Keratinocyte (primary cell): ENCODE data around the gene CHSY3. TPM values are rescaled to one million over a fixed set of nuclear protein-coding genes. Genes with fewer than 3 reads are reported as not detected.

Source experiments
- DNase-seq: peaks from one replicate; pipeline ENCODE4 v3.0.0-alpha.2; 2011; ENCODE audit warnings: low read depth, missing footprints, low spot score
- FAIRE-seq: peaks from 2 replicates; lab custom pipeline; 2011; peaks lifted over from hg19 to GRCh38; lab: Jason Lieb, UNC
- H2AFZ ChIP-seq: 2 replicates; pipeline ENCODE4 v1.6.0; 2012; ENCODE audit warnings: low read length, control low read depth, inconsistent platforms; ENCODE audit not compliant: control insufficient read depth
- H3K27ac ChIP-seq: 2 replicates; pipeline ENCODE4 v1.5.1; 2011; ENCODE audit warnings: low read length; ENCODE audit not compliant: control insufficient read depth, insufficient read depth
- H3K27me3 ChIP-seq: 3 replicates; pipeline ENCODE4 v1.6.0; 2011; ENCODE audit warnings: low read length; ENCODE audit not compliant: control insufficient read depth, insufficient read depth; ENCODE audit errors: extremely low read depth
- H3K36me3 ChIP-seq, 2 experiments: 2 replicates in 1 of 2; 3 replicates in 1 of 2; pipeline ENCODE4 v1.5.1; 2011; ENCODE audit warnings: low read length in 2 of 2, mild to moderate bottlenecking in 1 of 2; ENCODE audit not compliant: control insufficient read depth in 2 of 2, insufficient read depth in 2 of 2; ENCODE audit errors: extremely low read depth in 1 of 2
- H3K4me1 ChIP-seq: 3 replicates; pipeline ENCODE4 v1.5.1; 2011; ENCODE audit warnings: low read length; ENCODE audit not compliant: control insufficient read depth, insufficient read depth; ENCODE audit errors: extremely low read depth
- H3K4me2 ChIP-seq: 3 replicates; pipeline ENCODE4 v1.6.0; 2011; ENCODE audit warnings: low read depth, low read length; ENCODE audit not compliant: control insufficient read depth, insufficient read depth; ENCODE audit errors: extremely low read depth
- H3K4me3 ChIP-seq, 3 experiments: fragments of 200-600 bp in 1 of 3; sonication (generic) in 1 of 3; 2 replicates in 2 of 3; 3 replicates in 1 of 3; pipeline ENCODE4 v1.5.1; 2011 to 2016; ENCODE audit warnings: low read length in 3 of 3, mild to moderate bottlenecking in 3 of 3, control low read depth in 2 of 3, inconsistent platforms in 1 of 3, low read depth in 1 of 3, mixed read lengths in 1 of 3, mixed run types in 1 of 3, moderate library complexity in 1 of 3; ENCODE audit not compliant: control insufficient read depth in 2 of 3, insufficient read depth in 2 of 3; ENCODE audit errors: extremely low read depth in 1 of 3
- H3K79me2 ChIP-seq: 2 replicates; pipeline ENCODE4 v1.6.0; 2012; ENCODE audit warnings: low read length; ENCODE audit not compliant: control insufficient read depth, insufficient read depth
- H3K9ac ChIP-seq: 3 replicates; pipeline ENCODE4 v1.6.0; 2011; ENCODE audit warnings: low read length; ENCODE audit not compliant: control insufficient read depth, insufficient read depth; ENCODE audit errors: extremely low read depth
- H3K9me1 ChIP-seq: 3 replicates; pipeline ENCODE4 v1.6.0; 2011; ENCODE audit warnings: low read length; ENCODE audit not compliant: control insufficient read depth, insufficient read depth; ENCODE audit errors: extremely low read depth
- H3K9me3 ChIP-seq: 2 replicates; pipeline ENCODE4 v1.5.1; 2012; ENCODE audit warnings: low read depth, low read length; ENCODE audit not compliant: control insufficient read depth
- H4K20me1 ChIP-seq: 3 replicates; pipeline ENCODE4 v1.6.0; 2011; ENCODE audit warnings: low read length; ENCODE audit not compliant: control insufficient read depth, insufficient read depth; ENCODE audit errors: extremely low read depth
- EZH2 ChIP-seq: IDR thresholded peaks from one replicate; pipeline ENCODE4 v1.6.1; 2012; ENCODE audit warnings: inconsistent platforms, mild to moderate bottlenecking, low read length, moderate library complexity
- dilution Hi-C: fragments of 300-500 bp; cut with MboI; formaldehyde crosslinking; loops from one replicate; pipeline ENCODE4 v1.7.0; 2020; ENCODE audit warnings: low sequenced_read_pairs; ENCODE audit not compliant: extremely low pct_ligation_motif_present
- polyA plus RNA-seq, 5 experiments: library from polyadenylated mRNA; depleted of rRNA in 3 of 5; stranded (reverse) in 3 of 5; stranded (forward) in 1 of 5; unstranded in 1 of 5; fragments of >200 nt; gene quantifications; 1 replicate in 1 of 5; 2 replicates in 3 of 5; 3 replicates in 1 of 5; pipeline versions ENCODE4 v1.2.1 to v1.2.3, GENCODE V29; 2011 to 2012; ENCODE audit warnings: missing spikeins in 2 of 5, low read depth in 1 of 5, low replicate concordance in 1 of 5
- TF ChIP-seq, protein P1 (sequence below), 3 experiments: IDR thresholded peaks in 1 of 3; conservative IDR thresholded peaks in 1 of 3; optimal IDR thresholded peaks in 1 of 3; 2 replicates in 2 of 3; 3 replicates in 1 of 3; pipeline versions ENCODE3 to v1.5.1; 2011; ENCODE audit warnings: low read length in 3 of 3, mild to moderate bottlenecking in 3 of 3, moderate library complexity in 2 of 3, control low read depth in 1 of 3, inconsistent platforms in 1 of 3; ENCODE audit not compliant: insufficient read depth in 2 of 3; ENCODE audit errors: extremely low read depth in 1 of 3

CHSY3 gene
- polyA plus RNA-seq, 1 donor (not counting 4 experiments of a cell fraction or from before 2014, with no cell fraction given) = 0.47 TPM

DNA sequence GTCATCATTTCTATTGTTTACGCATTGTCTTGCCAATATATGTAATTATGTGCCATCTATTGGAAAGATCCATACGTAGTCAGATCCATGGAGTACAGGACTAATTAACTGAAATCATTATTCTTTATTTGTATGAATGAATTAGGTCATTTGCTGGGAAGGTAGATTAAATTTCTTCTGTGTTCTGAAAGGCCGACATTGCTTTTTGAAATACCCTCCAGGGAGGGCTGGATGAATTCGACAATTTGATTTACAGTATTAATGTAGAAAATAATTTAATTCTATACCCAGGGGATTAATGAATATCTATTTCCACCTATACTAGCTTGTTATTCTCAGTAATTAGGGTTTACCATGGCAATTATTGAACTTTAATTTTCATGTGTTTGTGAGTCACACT, 117.6 kb downstream of the CHSY3 start:
- Histone ChIP-seq H3K4me1 (no peaks in the 10 kb centered on the region), H3K4me3 (no peak overlapping the region), H3K79me2 (no peaks in the 10 kb centered on the region), H3K36me3 (no peaks in the 10 kb centered on the region), H3K27me3 (no peaks in the 10 kb centered on the region), H2AFZ (no peak overlapping the region), H3K9me1 (no peaks in the 10 kb centered on the region), H3K9me3 (no peaks in the 10 kb centered on the region), H3K9ac (no peak overlapping the region), H3K4me2 (no peak overlapping the region), H4K20me1 (no peaks in the 10 kb centered on the region), H3K27ac (no peak overlapping the region)
- DNase-seq (no peak), FAIRE-seq (no peak)
- TF ChIP-seq, protein P1, sequence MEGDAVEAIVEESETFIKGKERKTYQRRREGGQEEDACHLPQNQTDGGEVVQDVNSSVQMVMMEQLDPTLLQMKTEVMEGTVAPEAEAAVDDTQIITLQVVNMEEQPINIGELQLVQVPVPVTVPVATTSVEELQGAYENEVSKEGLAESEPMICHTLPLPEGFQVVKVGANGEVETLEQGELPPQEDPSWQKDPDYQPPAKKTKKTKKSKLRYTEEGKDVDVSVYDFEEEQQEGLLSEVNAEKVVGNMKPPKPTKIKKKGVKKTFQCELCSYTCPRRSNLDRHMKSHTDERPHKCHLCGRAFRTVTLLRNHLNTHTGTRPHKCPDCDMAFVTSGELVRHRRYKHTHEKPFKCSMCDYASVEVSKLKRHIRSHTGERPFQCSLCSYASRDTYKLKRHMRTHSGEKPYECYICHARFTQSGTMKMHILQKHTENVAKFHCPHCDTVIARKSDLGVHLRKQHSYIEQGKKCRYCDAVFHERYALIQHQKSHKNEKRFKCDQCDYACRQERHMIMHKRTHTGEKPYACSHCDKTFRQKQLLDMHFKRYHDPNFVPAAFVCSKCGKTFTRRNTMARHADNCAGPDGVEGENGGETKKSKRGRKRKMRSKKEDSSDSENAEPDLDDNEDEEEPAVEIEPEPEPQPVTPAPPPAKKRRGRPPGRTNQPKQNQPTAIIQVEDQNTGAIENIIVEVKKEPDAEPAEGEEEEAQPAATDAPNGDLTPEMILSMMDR (optimal IDR thresholded peaks at IDR 0.05 in 1 of 3, IDR thresholded peaks at IDR 0.05 in 1 of 3, conservative IDR thresholded peaks at IDR 0.05 in 1 of 3; ENCODE audit: extremely low read depth in 1 of 3, insufficient read depth in 2 of 3, low read length in 3 of 3) = no peak
- TF ChIP-seq EZH2 = no peak
- dilution Hi-C loops = no loop called here

DNA sequence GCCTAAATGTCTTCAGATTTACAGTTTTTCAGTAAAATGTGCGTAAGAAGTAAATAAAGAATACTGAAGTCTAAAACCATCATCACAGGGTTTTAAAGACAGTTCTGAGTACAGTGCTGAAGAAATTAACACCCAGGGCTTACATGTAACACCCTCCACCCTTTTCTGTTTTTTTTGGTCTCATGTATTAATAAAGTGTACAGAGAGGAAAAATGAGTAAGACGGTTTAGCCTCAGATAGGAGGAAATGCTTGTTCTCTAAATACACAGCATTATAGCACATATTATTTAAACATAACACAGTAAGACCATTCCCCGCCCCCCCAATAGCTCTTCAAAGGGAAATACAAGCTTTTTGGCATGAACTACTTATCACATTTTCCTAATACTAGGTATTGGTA, 119.3 kb downstream of the CHSY3 start:
- Histone ChIP-seq H4K20me1 (no peaks in the 10 kb centered on the region), H3K9me3 (no peaks in the 10 kb centered on the region), H2AFZ (no peak overlapping the region), H3K27ac (no peak overlapping the region), H3K4me2 (no peak overlapping the region), H3K36me3 (no peaks in the 10 kb centered on the region), H3K4me3 (no peak overlapping the region), H3K4me1 (no peaks in the 10 kb centered on the region), H3K79me2 (no peaks in the 10 kb centered on the region), H3K27me3 (no peaks in the 10 kb centered on the region), H3K9me1 (no peaks in the 10 kb centered on the region), H3K9ac (no peak overlapping the region)
- dilution Hi-C loops = no loop called here
- no peak for FAIRE-seq
- DNase-seq = no peak
- TF ChIP-seq, protein P1 (optimal IDR thresholded peaks at IDR 0.05 in 1 of 3, IDR thresholded peaks at IDR 0.05 in 1 of 3, conservative IDR thresholded peaks at IDR 0.05 in 1 of 3; ENCODE audit: extremely low read depth in 1 of 3, insufficient read depth in 2 of 3, low read length in 3 of 3) = no peak
- TF ChIP-seq EZH2 = no peak
